Effector CD4-positive, alpha-beta T cell (primary cell): ENCODE results near the gene USP36.
"Not testable (repeated sequence)": the region's sequence is repeated elsewhere in the genome, so short reads cannot be mapped to it uniquely, and the experiment has no call there.

Experiments
- DNase-seq: peaks from one replicate; pipeline ENCODE4 v3.0.0-alpha.2; 2020

USP36 gene

DNA sequence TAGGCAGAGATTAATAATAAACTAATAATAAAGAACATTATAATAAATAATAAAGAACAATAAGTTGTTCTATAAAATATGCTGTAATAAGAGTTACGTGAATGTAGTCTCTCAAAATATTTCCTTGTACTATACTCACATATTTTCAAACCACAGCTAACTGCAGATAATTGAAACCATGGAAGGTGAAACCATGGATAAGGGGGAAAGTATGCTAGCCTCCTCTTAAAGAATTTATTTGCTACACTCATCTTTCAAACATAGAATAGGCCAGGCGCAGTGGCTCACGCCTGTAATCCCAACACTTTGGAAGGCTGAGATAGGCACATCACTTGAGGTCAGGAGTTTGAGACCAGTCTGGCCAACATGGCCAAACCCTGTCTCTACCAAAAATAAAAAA is 77.1 kb downstream of the USP36 start:
- DNase-seq, result no peak

DNA sequence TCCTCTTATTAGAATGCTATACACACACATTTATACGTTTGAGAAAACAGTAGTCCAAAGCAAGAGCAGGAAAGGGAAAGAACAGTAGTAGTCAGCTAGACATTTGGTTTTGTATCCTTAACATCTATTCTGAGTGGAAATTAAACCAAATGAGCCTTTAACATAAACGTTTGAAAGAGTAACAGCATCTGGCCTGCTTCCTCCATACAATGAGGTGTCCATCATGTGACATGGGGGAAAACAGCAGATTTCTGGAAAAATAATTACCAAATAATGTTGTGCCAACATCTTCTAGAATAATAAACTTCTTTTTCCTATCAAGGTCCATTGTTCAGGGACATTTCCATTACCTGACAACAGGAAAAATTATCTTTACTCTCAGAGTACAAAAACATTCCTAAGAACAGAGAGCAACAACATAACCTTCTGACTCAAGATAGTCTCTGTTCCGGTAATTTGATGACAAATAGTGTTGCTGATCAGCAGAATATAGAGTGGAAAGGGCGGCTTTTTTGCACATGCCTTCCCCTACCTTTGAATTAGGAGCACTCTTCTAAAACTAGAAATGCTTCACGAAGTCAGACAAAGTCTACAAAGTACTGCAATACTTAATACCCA is 78.7 kb downstream of the USP36 start:
- DNase-seq, result no peak

DNA sequence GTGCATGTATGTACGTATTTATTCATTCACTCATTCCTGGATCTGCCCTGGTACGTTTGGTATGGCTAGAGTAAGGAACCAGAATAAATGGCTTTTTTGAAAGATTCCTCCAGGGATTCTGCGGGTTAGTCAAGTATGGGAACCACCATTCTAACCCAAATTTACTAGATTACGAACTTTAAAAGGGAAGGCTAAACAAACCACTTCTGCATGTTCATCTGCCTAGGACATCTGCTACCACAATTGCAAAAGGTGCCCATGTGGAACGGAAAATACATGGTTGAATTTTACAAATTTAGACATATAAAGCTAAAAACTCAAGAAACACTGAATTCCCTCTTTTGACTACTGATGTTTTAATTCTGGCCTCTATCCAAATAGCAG is 80.7 kb downstream of the USP36 start:
- no peak for DNase-seq

DNA sequence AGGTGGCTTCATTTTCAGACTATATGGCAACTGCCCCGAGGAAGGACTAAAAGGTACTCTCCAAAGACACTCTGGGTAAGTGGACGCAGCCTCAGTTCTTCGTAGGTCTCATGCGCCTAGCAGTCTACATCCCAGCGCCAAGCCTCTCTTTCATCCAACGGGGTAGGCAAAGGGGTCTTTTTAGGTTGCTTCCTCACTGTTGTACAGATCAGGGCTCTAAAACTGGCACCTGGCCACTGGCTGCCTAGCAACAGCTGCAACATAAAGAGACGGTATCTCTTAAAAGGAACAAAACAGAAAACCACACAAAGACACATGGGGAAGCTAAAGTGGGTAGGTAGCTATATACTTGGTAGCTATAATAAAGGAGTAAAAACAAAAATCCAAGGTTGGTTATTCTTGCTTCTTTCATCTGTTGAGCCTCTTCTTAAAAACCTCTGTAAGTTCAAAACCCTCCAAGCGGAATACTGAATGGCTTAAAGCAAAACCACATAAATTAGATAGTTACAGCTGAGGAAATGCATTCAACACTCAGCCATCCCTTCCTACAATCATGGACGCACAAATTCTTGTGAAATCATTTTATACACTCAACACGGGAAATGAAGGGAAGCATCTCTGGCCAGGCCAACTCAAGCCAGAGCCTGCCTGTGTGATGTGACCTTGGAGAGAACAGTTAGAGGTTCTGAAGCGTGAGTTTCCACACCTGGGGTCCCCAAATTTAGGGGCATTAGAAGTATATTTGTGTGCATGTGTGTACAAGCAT is 81.2 kb downstream of the USP36 start:
- DNase-seq, result peak; percentile 78

DNA sequence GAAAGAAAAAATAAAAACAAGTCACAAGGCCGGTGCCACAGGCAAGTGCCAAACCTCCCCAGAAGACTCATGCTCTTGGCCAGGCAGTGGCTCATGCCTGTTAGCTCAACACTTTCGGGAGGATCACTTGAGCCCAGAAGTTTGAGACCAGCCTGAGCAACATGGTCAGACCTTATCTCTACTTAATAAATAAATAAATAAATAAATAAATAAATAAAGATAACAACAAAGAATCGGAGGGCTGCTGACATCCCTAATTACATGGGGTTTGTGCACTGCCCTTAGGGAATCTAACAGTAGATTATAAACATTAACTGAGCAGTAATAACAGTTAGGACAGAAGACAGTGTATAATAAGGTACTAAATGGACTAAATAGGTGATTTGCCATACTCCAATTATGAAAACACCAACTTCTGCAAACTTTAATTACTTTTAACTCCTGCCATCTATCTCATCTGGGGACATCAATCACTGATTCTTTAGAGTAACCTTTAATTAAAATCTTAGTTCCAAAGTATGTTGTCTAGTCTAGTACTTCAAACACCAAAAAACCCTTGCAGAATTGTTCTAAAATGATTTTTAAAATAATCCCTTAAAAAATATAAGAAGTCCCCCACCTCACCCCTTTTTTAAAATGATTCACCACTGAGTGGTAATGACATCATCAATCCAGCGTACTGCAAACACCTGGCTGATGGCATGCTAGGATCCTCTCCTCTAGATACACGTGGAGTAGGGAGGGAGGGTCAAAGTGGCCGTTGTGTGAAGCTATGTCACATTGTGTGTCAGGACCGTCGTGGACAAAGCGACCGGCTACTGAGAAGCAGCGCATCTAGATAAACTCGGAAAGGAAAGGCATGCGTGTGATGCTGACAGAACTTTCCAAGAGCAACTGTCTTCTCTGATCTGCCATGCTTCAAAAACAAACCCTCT is 87.0 kb downstream of the USP36 start:
- no peak for DNase-seq

DNA sequence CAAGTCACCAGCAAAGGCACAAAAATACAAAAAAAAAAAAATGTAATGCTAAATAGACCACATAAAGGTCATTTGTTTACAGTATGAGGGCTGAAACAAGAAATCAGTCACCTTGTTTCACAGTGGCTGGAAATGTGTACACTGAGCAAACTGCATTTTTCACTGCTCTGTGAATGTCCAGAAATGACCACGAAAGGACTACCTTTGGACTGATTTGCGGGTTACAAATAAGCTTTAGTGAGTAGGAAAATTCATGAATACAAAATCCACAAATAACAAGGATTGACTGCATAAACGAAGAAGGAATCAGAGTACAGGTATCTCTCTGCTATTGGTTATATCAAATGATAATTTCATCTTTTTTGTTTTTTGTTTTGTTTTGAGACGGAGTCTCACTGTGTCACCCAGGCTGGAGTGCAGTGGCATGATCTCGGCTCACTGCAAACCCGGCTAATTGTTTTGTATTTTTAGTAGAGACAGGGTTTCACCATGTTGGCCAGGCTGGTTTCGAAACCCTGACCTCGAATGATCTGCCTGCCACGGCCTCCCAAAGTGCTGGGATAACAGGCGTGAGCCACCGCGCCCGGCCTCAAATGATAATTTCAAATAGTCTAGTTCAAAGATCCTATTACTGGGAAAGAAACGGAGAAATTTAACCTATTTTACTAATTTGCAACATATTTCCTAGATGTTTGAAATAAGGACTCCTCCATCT is 89.0 kb downstream of the USP36 start:
- DNase-seq, result no peak

DNA sequence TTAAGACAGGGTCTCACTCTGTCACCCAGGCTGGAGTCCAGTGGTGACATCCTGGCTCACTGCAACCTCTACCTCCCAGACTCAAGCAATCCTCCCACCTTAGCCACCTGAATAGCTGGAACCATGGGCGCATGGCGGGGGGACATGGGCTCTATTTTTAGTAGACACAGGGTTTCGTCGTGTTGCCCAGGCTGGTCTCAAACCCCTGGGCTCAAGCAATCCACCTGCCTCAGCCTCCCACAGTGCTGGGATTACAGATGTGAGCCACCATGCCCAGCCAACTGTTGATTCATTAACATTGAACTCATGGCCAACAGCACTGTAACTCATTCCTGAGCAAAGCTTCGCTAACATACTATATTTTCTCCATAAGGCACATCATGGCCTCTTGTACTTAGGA is 89.6 kb downstream of the USP36 start:
- DNase-seq, result not testable (repeated sequence)

DNA sequence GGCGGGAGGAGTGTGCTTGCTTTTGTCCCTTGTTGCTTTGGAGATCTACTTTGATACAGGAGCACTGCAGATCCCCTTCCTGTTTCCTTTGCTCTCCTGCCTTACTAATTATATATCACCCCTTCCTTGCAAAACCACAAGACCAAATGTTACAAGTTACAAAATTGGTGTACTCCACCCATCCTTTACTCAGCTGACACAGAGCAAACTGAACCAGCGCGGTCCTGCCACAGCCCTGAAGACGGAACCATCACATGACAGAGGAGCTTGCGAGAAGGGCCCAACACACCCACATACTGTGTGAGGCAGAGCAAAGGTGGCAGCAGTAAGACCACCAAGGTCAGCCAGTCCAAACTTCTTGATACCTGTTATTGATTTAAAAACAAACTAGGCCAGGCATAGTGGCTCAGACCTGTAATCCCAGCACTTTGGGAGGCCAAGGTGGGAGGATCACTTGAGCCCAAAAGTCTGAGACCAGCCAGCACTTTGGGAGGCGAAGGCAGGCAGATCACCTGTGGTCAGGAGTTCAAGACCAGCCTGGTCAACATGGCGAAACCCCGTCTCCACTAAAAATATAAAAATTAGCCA is 91.8 kb downstream of the USP36 start:
- DNase-seq, result peak; percentile 74

DNA sequence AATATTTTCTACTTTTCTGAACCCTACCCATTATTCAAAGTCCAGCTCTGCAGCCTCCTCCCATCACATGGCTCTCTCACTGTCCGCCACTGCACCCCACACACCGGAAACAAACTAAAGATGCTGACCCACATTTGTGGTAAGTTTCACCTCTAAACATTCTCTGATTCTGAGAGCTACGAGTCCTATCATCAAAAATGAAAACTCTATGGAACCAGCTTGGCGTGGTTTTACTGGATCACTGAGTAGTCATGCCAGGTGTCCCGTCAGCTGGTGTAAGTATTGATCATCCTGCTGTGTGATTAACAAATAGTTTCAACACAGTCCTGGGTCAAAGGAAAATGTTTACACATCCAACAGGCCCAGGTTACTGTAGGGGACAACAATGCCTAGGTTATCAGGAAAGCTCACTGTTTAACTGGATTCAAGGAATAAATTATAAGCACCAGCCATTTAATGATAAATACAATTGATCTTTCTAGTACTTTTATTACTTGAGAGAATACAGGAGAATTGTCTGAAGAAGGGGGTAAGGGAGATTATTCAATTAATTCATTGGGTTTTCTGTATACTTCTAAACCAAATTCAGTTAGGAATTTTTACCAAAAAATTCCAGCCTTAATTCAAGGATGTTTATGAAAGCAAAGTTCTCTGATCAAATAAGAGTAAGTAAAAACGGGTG is 92.4 kb downstream of the USP36 start:
- DNase-seq, result no peak

DNA sequence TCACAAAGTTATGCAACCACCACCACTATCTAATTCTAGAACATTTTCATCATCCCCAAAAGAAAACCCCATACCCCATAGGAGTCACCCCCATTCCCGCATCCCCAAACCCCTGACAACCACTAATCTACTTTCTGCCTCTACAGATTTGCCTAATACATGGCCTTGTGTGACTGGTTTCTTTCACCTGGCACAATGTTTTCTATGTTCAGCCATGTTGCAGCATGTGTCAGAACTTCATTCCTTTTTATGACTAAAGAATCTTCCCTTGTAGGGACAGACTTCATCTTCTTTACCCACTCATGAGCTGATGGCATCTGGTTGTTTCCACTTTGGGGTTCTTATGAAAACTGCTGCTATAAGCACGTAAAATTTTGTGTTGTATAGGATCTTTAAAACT is 93.1 kb downstream of the USP36 start:
- DNase-seq, result no peak

DNA sequence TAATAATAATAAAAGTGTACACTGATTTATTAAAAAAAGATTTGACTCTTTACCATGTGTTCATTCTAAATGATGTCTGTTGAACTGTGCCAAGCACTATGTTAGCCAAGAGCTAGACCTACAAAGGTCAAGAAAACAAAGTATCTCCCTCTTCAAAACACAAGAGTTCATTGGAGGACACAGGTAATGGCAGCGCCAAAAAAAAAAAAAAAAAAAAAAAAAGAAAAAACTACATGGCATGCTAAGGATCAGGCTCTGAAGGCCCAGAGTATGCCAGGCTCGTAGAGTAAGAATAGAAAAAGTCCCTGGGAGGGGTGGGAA is 93.7 kb downstream of the USP36 start:
- DNase-seq, result no peak

DNA sequence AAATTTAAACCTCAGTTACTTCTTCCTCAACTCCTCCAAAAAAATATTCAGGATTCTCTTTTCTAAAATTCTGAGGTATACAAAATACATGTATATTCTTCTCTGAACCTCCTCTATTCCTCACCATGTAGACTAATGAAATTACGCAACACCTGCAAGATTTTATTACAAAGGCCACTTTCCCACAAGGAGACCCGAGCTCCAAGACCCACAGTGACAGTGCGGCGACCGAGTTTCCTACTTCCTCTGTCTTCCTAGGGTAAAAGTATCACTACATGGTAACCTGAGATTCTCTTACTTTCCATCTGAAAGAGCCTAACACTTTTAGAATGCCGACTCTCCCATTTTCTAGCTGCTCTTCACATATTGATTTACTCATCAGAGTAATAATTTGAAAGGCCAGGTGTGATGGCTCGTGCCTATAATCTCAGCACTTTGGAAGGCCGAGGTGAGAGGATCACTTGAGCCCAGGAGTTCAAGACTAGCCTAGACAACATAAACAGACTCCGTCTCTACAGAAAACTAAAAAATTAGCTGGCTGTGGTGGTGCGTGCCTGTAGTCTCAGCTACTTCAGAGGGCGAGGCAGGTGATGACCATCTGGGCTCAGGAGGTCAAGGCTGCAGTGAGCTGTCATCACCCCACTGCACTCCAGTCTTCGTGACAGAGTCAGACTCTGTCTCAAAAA is 94.2 kb downstream of the USP36 start:
- no peak for DNase-seq
